HG03457 (cell line): ENCODE data around the gene DFFA.
"Not testable (repeated sequence)": the region's sequence is repeated elsewhere in the genome, so short reads cannot be mapped to it uniquely, and the experiment has no call there.

ENCODE experiments used
- ATAC-seq: cut with Tn5 transposase; IDR thresholded peaks from one replicate; pipeline ENCODE4 v1.9.1; 2021; ENCODE audit warnings: moderate number of reproducible peaks; ENCODE audit not compliant: unreplicated experiment

Gene DFFA

GRCh38 chr1:10467078-10467477 is 5.3 kb downstream of the DFFA start:
- no peak for ATAC-seq

GRCh38 chr1:10459184-10459583 is 13.1 kb downstream of the DFFA start:
- no peak for ATAC-seq

DNA sequence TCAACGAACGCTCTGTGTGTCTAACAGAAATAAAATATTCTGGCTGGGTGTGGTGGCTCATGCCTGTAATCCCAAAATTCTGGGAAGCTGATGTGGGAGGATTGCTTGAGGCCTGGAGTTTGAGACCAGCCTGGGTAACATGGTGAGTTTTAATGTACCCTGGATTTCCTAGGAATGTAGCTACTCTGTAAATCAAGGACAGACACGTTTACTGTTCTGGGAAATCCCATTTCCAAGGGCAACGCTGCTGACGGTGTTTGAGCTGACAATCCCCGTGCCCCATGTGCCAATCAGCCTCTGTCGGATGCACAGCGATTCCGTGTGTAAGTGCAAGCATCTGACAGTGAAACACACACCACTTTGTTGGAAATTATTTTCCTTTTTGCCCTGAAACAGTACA is 14.5 kb downstream of the DFFA start:
- ATAC-seq: no peak

GRCh38 chr1:10457462-10457861 is 14.9 kb downstream of the DFFA start:
- not testable (repeated sequence) for ATAC-seq

GRCh38 chr1:10456661-10457060 is 15.7 kb downstream of the DFFA start:
- ATAC-seq: no peak

- no peak for ATAC-seq
Measured at GRCh38 chr1:10456048-10456447, 16.3 kb downstream of the DFFA start.

GRCh38 chr1:10451287-10451686 is 21.0 kb downstream of the DFFA start:
- ATAC-seq: no peak

DNA sequence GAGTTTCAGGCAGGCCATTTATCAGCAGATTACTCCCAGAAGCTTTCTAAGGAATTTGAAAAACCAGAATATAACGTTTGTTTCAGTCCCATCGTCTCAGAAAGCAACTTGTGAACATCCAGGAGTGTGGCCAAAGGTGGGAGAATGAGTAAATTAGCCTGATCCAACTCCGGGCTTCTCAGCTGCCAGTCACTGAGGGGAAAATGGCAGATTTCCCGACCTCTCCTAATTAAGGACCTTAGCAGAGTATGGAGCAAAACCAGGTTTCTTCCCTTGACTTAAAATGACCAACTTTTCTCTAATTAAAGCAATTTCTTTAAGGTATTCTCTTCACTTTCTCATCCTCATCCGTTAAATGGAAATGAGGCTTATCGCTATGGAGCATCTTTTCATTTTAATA is 21.5 kb downstream of the DFFA start:
- no peak for ATAC-seq

- ATAC-seq: no peak
Measured at GRCh38 chr1:10450156-10450814, 22.0 kb downstream of the DFFA start.

GRCh38 chr1:10449751-10450150 is 22.6 kb downstream of the DFFA start, which contains the start of gene CORT:
CORT (plus strand) TSS chr1:10450031; CDS start chr1:10450224, 193 bp downstream.
- no peak for ATAC-seq

DNA sequence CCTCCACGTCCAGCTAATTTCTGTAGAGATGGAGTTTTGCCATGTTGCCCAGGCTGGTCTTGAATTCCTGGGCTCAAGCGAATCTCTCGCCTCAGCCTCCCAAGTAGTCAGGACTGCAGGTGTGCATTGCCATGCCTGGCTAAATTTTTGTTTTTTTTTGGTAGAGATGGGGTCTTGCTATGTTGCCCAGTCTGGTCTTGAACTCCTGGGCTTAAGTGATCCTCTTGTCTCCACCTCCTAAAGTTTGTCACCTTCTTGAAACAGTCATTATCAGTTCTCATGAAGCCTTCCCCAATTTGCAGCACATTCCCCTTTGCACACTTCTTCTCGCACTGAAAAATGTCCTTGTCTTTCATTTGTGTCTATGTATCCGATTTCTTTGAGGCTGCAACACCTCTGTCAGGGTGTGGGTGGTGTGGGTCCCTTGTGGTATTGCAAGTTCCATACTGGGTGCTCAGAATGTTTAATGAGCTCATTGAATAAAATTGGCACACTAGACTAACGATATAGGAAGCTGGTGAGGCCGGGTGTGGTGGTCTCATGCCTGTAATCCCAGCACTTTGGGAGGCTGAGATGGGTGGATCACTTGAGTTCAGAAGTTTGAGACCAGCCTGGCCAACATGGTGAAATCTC is 25.4 kb downstream of the DFFA start:
- ATAC-seq: no peak

DNA sequence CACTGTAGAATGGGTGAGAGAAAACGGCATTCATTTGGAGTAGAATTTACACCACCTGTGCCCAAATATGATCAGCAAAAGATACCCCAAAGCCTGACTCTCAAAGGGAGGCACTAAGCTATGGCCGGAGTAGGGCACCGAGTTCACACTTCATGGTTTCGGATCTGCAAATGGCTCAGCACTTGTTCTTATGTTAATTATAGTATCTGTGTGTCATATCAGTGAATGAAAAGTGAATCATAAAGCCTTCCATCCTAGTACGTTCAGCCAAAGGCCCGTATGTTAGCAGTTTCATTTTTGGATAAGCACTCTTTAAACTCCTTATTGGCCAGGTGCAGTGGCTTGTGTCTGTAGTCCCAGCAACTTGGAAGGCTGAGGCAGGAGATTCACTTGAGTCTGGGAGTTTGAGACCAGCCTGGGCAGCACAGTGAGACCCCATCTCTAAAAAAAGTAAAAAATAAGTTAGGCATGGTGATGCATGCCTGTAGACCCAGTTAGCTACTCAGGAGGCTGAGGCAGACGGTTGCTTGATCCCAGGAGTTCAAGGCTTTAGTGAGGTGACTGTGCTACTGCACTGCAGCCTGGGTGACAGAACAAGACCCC is 27.4 kb downstream of the DFFA start:
- no peak for ATAC-seq

- no peak for ATAC-seq
Measured at GRCh38 chr1:10444248-10444647, 28.1 kb downstream of the DFFA start.

GRCh38 chr1:10440794-10441193 is 31.5 kb downstream of the DFFA start:
- ATAC-seq: no peak

- no peak for ATAC-seq
Measured at GRCh38 chr1:10440305-10440704, 32.0 kb downstream of the DFFA start.

GRCh38 chr1:10438677-10439163 is 33.6 kb downstream of the DFFA start:
- ATAC-seq: no peak

GRCh38 chr1:10437052-10437451 is 35.3 kb downstream of the DFFA start:
- no peak for ATAC-seq

DNA sequence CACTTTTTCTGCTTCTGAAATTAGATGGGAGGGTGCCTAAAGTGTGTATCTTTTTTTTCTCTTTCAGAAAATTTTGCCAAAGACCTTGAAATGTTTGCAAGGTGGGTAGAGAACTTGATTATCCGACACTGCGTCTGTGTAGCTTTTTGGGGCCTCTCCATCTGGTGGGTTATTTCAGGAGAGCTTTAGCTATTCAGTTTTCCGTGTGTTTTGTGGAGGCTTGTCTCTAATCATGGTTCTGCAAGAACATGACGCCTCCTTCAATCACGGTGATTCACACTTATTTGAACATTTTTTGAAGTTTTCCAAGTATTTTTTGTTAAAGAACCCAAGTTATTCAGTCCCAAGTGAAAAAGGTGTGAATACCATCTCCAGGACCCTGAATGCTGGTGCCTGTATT is 37.7 kb downstream of the DFFA start:
- no peak for ATAC-seq

- ATAC-seq: no peak
Measured at GRCh38 chr1:10433790-10434189, 38.5 kb downstream of the DFFA start.

- ATAC-seq: no peak
Measured at GRCh38 chr1:10432910-10433700, 39.2 kb downstream of the DFFA start.

- ATAC-seq: no peak
Measured at GRCh38 chr1:10431070-10431730, 41.1 kb downstream of the DFFA start.
